Measurements from ENCODE around the gene GLYATL3.
A peak's percentile ranks its signal among the peaks of the same experiment; 100 is the strongest.

Gene GLYATL3

GRCh38 chr6:49548613-49549304 lies 49.0 kb downstream of the GLYATL3 start:
- FAIRE-seq = no peak

- no peak for FAIRE-seq
Measured at GRCh38 chr6:49549691-49550491, 50.2 kb downstream of the GLYATL3 start.

DNA sequence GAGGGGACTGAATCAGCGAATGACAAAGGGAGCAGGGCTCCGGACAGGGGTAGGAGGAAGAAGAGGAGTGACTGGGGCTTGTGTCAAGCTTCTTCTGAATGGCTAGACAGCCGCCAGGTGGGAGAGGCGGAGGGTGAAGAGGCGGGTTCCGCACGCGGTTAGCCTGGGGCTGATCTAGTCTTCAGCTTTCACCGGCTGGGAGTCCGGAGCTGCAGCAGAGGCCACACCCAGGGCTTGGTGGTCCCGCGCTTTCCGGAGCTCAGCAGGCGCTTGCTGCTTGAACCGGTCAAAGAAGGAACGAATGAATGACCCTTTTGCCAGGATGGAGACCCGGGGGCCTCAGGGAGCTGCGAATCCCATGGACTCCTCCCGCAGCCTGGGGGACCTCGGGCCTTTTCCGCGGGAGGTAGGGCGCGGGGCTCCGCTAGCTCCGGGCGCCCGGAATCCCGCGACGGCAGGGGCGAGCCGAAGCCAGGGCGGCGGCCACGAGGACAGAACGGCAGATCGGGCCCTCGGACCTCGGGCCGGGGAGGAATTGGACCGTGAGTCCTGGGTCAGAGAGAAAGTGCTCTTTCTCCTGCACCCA lies 50.9 kb downstream of the GLYATL3 start, which contains the start of gene C6orf141:
Gene C6orf141 (plus strand): TSS at position 177 of the 586 bp plus-strand sequence. CDS start 125 bp downstream, at position 302.
- no peak for FAIRE-seq

DNA sequence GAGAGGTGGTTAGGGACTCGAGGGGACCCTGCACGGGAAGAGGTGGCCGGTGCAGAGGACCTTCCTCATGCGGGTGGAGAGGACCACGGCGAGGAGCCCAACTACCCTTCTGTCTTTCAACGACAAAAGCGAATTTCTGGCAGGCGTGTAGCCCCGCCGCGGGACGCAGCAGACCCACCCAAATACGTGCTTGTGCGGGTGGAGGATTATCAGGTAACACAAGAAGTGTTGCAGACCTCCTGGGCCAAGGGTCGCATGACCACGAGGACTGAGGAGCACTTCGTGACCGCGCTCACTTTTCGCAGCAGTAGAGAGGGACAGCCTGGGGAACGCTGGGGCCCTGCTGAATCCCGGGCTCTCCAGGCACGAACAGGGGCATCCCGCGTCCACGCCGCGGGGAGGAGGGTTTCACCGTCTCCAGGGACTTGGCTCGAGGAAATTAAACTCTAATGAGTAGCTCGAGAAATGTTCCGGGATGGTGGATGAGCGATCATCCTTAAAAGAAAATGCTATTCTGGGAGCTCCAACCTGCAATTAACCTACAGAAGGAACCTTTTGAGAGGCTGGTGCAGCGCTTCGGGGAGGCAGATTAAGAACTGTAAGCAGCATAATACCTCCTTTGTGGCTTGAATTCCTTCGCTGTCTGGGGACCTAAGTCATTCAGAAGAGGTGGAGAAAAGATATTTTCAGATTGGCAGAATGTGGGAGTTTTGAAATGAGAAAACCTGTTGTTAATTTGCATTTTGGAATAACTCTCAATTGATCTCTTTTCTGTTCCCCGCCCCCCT lies 51.5 kb downstream of the GLYATL3 start:
- FAIRE-seq = no peak

DNA sequence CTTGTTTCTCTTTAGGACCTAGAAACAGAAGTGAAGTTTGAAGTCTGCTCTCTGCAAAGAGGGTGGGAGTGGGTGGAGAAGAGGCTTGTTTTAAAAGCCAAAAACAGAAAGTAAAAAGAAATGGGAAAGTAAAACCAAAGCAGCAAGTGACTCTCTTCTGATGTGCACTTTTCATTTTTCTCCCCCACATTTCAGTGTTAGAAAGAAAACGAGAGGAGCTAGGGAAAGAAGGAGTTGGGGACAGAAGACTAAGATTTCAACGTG lies 52.1 kb downstream of the GLYATL3 start:
- FAIRE-seq = no peak

DNA sequence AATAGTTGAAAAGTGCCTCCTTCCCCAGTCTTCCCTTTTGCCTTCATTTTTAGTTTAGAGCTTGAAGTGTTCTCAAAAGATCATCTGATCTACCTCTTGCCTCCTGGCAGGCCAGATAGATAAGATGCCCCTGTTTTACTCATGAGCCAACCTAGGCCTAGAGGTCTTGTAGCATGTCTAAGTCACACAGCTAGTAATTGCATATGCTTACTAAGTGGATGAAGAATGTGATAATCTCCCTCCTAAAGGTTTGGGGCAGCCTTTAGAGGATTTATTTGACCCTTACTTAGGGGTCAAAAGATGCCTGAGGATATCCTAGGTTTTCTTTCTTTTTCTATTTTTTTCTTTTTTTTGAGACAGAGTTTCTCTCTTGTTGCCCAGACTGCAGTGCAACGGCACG lies 52.9 kb downstream of the GLYATL3 start:
- FAIRE-seq = no peak

GRCh38 chr6:49553384-49553783 lies 53.7 kb downstream of the GLYATL3 start:
- no peak for FAIRE-seq

DNA sequence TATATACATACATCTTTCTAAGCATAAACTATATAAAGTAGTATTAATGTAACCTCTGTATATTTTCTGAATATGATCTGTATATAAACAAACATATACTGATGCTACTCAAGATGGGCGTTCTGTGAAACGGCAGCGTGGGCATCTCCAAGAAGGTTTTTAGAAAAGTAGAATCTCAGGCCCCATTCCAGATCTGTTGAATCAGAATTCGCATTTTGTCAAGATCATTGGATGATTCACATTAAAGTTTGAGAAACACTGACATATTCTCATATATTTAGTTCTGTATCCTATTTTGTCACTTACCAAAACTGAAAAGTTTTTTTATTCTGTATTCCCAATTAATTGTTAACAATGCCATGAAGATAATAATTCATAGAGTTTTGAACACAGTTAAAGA lies 56.2 kb downstream of the GLYATL3 start:
- no peak for FAIRE-seq

DNA sequence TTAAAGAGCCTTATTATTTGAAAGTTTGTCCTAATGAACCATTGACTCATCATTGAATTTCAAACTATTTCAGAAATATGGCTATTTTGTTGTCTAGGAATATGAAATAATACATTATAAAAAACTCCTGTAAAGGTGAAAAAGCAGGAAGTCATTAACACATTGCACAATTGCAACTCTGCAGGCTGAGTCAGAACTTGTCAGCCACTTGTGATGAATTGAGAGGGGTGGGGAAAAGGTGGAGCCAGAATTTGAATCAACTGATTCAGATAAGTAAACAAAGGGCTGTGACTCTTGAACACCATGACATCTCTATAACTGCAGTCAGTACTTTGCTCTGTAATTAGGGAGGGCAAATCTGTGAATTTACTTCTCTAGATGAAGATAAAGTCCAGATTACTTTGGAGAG lies 56.7 kb downstream of the GLYATL3 start:
- peak; percentile 43 for FAIRE-seq

GRCh38 chr6:49557177-49557576 lies 57.5 kb downstream of the GLYATL3 start:
- FAIRE-seq = no peak

DNA sequence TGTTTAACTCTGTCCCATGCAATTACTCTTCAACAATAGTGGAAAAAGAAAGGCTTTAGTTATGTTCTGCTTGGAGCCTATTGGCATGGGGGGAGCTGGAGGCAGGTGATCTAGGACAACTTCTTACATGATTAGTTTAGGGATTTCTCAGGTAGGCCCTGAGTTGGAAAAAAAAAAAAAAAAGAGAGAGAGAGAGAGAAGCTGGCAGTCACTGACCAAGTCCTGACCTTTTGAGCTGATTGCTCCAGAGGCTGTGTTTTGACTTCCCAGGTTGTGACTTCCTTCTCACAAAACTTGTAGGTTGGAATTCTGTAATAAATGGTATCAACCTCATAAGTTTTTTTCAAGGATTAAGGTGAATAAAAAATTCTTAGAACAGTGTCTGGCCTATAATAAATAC lies 58.5 kb downstream of the GLYATL3 start:
- FAIRE-seq = no peak

GRCh38 chr6:49563006-49563886 lies 63.5 kb downstream of the GLYATL3 start:
- FAIRE-seq = no peak

DNA sequence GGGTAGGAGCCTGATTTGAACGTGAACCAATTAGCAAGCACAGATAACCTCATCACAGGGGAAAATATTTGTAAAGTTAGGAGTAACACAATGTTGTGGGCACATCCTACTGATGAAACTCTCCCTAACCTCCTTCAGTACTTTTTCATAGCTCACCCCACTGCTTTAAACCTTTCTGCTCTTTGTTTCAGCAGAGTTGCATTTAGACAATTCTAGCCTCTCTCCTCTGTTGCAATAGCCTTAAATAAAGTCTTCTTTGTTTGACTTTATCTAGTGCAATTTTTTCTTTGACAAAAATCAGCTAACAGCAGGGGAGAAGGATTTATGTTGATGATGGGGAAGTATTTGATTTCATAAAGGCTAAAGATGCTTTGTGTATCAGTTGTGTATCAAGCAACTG lies 64.8 kb downstream of the GLYATL3 start:
- no peak for FAIRE-seq

- FAIRE-seq = no peak
Measured at GRCh38 chr6:49565261-49565660, 65.5 kb downstream of the GLYATL3 start.

DNA sequence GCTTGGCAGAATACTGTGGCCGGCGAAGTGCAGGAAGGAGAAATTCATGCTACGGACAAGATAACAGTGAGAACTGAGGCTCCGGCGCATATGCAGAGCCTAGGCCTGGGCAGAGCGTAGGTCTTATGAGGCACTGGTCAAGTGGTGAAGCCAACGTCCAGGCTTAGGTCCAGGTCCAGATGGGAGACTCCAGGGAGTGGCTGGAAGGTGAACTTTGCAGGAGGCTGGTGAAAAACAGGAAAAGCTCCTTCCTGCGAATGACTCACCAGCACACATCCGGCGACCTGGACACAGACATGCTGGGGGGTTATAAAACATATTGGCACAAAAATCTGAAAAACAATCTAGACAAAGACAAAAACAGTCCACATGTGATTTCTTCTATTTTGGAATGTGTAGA lies 66.1 kb downstream of the GLYATL3 start:
- FAIRE-seq = no peak

- FAIRE-seq = no peak
Measured at GRCh38 chr6:49570474-49571079, 70.9 kb downstream of the GLYATL3 start.

DNA sequence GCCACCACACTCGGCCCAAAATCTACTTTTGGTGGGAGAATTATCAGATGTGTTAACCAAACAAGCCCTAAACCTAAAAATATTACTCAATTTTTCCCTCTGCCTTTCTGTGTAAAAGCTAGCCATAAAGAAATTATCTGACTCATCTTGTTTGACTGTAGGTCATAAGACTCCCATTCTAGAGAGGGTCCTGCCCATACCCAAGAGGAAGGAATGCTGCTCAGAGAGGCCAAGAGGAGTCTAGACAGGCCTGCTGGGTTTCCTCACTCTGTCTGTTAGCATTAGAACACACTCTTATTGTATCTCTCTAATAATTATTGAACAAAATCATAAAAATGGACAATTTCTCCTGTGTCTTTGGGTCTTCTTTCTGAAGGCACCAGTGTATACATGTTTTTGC lies 76.9 kb downstream of the GLYATL3 start:
- no peak for FAIRE-seq

Measured in endometrium (tissue), 2 donors.